A549 (cell line): ENCODE measurements around the gene CACNA1E.

Experiments
- CBX8 ChIP-seq: fragments of 200-600 bp; sonication (generic); IDR thresholded peaks from 2 replicates; pipeline ENCODE4 v1.6.1; 2016
- CEBPB ChIP-seq, 2 experiments: fragments of >200 bp in 1 of 2; sonication (Bioruptor Twin) in 1 of 2; formaldehyde crosslinking in 1 of 2; IDR thresholded peaks; 2 replicates each; pipeline ENCODE4 v1.6.1; 2012 to 2016
- EP300 ChIP-seq, 2 experiments: fragments of >200 bp; sonication (Bioruptor Twin); formaldehyde crosslinking; IDR thresholded peaks; 2 replicates in 1 of 2; 3 replicates in 1 of 2; pipeline ENCODE4 v1.6.1; 2016 to 2017
- JUNB ChIP-seq: fragments of >200 bp; sonication (Bioruptor Twin); formaldehyde crosslinking; IDR thresholded peaks from 2 replicates; pipeline ENCODE4 v1.6.1; 2016
- KDM5A ChIP-seq: fragments of 200-600 bp; sonication (generic); IDR thresholded peaks from 2 replicates; pipeline ENCODE4 v1.6.1; 2016; ENCODE audit warnings: antibody characterized with exemption, mild to moderate bottlenecking
- MAZ ChIP-seq: fragments of 150-350 bp; IDR thresholded peaks from 2 replicates; pipeline ENCODE4 v1.6.1; 2014; ENCODE audit warnings: antibody characterized with exemption, low read depth, low read length, borderline replicate concordance
- MYC ChIP-seq: IDR thresholded peaks from 2 replicates; pipeline ENCODE4 v1.6.1; 2012; ENCODE audit warnings: mild to moderate bottlenecking, inconsistent platforms, low read length, improper control_type of control experiment, borderline replicate concordance
- POLR2A ChIP-seq: IDR thresholded peaks from 2 replicates; pipeline ENCODE4 v1.6.1; 2012; ENCODE audit warnings: mild to moderate bottlenecking, low read length
- RCOR1 ChIP-seq: fragments of 150-350 bp; IDR thresholded peaks from 2 replicates; pipeline ENCODE4 v1.6.1; 2014; ENCODE audit warnings: antibody characterized with exemption, low read length, low read depth
- TF ChIP-seq, protein P1 (sequence below): fragments of >200 bp; sonication (Bioruptor Twin); formaldehyde crosslinking; IDR thresholded peaks from 3 replicates; pipeline ENCODE4 v1.5.1; 2016
- TF ChIP-seq, protein P2 (sequence below): IDR thresholded peaks from 2 replicates; pipeline ENCODE4 v1.6.1; 2012

DNA sequence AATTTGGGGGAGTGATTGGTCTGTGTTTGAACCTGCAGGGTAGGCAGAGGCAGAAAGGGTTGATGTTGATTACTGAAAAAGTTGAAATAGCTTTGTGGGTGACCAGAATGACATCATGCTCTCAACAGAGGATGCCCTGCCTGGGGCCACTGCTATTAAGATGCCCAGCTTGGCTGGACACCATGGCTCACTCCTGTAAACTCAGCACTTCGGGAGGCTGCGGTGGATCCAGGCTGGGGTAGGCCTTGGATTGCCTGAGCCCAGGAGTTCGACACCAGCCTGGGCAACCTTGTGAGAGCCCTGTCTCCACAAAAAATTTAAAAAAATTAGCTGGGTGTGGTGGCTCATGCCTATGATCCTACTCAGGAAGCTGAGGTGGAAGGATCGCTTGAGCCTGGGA lies 42.8 kb upstream of the CACNA1E start:
- TF ChIP-seq, protein P1, sequence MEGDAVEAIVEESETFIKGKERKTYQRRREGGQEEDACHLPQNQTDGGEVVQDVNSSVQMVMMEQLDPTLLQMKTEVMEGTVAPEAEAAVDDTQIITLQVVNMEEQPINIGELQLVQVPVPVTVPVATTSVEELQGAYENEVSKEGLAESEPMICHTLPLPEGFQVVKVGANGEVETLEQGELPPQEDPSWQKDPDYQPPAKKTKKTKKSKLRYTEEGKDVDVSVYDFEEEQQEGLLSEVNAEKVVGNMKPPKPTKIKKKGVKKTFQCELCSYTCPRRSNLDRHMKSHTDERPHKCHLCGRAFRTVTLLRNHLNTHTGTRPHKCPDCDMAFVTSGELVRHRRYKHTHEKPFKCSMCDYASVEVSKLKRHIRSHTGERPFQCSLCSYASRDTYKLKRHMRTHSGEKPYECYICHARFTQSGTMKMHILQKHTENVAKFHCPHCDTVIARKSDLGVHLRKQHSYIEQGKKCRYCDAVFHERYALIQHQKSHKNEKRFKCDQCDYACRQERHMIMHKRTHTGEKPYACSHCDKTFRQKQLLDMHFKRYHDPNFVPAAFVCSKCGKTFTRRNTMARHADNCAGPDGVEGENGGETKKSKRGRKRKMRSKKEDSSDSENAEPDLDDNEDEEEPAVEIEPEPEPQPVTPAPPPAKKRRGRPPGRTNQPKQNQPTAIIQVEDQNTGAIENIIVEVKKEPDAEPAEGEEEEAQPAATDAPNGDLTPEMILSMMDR: no peak
- TF ChIP-seq CEBPB (IDR thresholded peaks at IDR 0.05): no peak
- TF ChIP-seq EP300 (IDR thresholded peaks at IDR 0.05): no peak
- no peak for TF ChIP-seq POLR2A
- TF ChIP-seq CBX8: no peak
- TF ChIP-seq RCOR1: no peak
- no peak for TF ChIP-seq MAZ
- TF ChIP-seq MYC: no peak
- no peak for TF ChIP-seq KDM5A
- TF ChIP-seq JUNB: no peak
- TF ChIP-seq, protein P2, sequence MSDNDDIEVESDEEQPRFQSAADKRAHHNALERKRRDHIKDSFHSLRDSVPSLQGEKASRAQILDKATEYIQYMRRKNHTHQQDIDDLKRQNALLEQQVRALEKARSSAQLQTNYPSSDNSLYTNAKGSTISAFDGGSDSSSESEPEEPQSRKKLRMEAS: no peak
